Renal pelvis (tissue), 4 donors: ENCODE measurements around the gene SRGAP1. TPM values are rescaled to one million over a fixed set of nuclear protein-coding genes. Genes with fewer than 3 reads are reported as not detected.

Experiments
- DNase-seq: peaks from one replicate; pipeline ENCODE4 v3.0.0-alpha.2; 2013
- polyA plus RNA-seq, 3 donors: library from polyadenylated mRNA; unstranded; fragments of 120-200 nt; gene quantifications; one replicate each; pipeline ENCODE4 v1.2.1, GENCODE V29; 2013; ENCODE audit not compliant: insufficient read length in 3 of 3

SRGAP1 gene
- polyA plus RNA-seq, 3 donors, result 19.7 to 33.4 (median 24.3) TPM

DNA sequence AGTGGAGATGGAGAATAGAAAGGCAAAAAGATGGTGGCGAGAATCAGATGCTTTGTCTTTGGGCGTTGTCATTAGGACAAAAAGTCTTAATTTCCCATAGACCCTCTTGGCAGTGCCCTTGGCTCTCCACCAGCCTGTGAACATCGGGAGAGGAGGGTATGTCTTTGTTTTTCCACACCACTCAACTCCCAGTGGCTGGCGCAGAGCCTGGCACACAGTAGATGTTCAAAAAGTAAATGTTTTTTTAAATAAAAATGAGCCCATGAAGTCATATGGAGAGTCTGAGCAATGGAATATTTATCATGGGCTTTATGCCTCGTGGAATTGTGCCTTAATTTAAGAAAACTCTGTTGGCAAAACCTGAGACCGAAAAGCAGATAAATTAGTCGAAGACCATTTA is 90.4 kb downstream of the SRGAP1 start:
- no peak for DNase-seq

- DNase-seq, result no peak
Observed at GRCh38 chr12:63935361-63935760, 90.9 kb downstream of the SRGAP1 start.

DNA sequence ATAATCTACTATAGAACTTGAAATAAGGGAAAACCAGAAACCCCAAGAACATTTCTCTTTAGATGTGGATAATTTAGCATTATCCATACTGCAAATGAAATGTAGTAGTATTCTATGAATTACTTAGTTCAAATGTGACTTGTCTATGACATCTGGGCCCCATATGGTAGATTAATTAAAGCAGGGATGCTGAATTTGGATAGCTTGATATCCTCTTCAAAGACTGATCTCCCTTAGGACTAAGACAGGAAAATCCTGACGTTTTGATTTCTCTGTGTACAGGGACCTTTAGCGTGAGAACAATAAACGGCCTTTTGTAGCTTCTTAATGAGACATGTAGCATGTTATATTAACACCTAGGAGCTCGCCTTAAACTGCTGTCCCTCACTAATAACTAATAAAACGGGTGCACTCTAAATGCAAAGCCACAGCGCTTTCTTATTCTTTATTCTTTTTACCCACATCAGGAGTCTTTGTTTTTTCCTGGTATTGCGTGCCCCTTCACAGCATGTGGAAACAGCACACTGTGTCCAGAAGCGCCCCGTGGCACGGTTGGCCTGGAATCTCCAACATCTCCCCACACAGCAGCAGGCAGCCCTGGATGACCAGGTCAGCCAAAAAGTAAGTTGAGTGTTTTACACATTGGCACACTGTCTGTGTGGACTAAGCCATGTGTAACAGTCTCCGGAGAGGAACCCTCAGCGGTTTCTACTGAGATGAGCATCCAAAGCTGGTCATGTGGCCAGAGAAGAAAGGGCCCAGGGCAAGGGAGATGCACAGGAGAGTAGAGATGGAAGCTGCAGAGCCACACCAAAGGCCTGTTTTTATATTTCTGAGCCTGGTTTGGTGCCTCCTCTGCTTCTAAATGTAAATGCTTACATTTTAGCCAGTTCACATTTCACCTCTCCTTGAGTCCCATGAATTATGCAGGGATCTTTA is 93.1 kb downstream of the SRGAP1 start:
- DNase-seq, result no peak

- DNase-seq, result no peak
Observed at GRCh38 chr12:63940310-63941005, 96.0 kb downstream of the SRGAP1 start.

DNA sequence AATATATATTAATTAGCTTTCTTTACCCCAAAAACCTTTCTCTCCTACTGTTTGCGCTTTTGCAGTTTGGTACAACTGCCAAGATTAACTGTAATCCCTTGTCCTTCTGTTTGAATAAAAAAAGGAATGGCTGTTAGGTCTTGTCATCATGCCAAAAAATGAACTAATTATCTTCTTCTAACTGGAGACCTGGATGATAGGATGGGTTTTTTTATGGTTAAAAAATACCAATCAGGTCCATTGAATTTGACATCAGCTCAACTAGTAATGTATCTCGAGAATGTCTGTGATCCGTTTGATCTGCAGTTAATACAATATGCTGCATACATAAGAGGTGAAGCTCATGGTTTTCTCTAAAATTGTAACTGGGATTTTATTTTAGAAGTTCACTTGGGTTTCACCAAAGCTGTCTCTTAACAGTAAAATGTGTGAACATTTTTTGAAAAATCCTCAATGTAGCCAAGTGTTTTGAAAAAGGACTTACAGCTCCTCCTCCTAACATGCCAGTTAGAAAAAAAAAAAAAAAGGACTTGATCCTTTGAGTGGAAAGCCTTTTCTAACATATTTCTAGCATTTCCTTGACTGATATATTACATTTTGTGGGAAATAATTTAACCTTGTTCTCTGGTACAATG is 96.8 kb downstream of the SRGAP1 start:
- no peak for DNase-seq

- no peak for DNase-seq
Observed at GRCh38 chr12:63941879-63942278, 97.4 kb downstream of the SRGAP1 start.

GRCh38 chr12:63942464-63943241 is 98.2 kb downstream of the SRGAP1 start:
- DNase-seq, result no peak

GRCh38 chr12:63944034-63944579 is 99.6 kb downstream of the SRGAP1 start:
- DNase-seq, result no peak

GRCh38 chr12:63944586-63945228 is 100.2 kb downstream of the SRGAP1 start:
- no peak for DNase-seq

GRCh38 chr12:63945777-63946176 is 101.3 kb downstream of the SRGAP1 start:
- DNase-seq, result no peak

GRCh38 chr12:63948211-63948610 is 103.7 kb downstream of the SRGAP1 start:
- no peak for DNase-seq

- no peak for DNase-seq
Observed at GRCh38 chr12:63949902-63950301, 105.4 kb downstream of the SRGAP1 start.

DNA sequence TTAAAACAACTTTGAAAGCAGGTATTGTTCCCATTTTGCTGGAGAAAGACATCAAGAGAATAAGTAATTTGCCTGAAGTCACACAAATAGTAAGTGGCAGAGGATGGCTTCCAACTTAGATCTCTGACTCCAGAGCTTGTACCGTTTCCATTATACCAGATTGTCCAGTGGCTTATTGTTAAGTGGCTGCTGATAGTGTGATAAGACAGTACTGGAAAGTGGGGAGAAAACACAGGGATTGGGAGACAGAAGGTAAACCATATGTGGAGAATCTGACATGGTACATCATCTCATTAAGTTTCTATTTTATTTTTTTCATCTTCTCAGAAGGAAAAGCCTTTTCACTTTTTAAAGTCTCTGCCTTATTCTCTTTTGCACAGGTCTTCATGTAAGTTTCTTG is 108.5 kb downstream of the SRGAP1 start:
- no peak for DNase-seq

DNA sequence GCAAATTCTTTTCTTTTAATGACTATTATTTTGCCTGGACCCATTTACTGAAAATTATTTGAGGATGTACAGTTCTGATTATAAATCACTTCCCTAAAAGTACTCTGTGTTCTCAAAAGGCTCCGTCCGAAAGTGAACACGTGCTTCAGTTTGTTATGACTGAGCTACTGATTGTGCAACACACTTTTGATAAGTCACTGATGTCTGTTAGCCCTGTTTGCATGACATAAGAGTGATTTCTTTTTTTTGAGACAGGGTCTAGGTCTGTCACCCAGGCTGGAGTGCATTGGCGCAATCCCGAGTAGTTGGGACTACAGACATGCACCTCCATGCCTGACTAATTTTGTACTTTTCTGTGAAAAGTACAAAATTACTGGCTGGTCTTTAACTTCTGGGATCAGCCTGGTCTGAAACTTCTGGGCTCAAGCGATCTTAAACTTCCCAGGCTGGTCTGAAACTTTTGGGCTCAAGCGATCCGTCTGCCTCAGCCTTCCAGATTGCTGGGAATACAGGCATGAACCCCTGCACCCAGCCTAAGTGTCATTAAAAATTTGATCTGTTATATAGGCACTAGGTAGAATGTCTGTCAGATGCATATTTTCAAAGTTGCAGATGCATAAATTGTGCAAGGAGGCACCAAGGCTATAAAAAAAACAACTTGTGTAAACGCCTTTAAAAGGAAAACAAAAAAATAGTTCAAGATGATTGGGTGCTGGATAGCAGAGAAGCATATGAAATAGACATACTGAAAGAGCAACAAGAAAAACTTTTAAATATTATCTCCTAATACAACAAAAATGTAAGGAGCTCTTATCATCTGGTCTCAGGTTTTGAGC is 111.5 kb downstream of the SRGAP1 start:
- no peak for DNase-seq

DNA sequence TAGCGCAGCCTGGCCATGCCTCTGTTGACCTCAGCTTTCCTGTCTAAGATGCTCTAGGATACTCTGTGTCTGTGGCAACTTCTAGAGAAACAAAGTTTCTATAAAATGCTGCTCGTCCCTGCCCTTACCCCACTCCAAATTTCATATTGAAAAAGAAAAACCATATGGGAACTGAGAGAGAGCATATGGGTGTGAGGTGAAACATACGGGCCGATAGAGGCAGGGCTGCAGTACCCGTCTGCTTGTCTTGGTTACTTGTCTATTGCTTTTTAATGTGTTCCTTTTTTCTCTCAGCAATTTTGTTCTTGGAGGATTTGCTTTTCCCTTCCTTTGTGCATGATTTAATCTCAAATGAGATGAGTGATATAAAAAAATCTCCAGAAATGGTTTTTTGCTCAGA is 113.0 kb downstream of the SRGAP1 start:
- DNase-seq, result no peak

DNA sequence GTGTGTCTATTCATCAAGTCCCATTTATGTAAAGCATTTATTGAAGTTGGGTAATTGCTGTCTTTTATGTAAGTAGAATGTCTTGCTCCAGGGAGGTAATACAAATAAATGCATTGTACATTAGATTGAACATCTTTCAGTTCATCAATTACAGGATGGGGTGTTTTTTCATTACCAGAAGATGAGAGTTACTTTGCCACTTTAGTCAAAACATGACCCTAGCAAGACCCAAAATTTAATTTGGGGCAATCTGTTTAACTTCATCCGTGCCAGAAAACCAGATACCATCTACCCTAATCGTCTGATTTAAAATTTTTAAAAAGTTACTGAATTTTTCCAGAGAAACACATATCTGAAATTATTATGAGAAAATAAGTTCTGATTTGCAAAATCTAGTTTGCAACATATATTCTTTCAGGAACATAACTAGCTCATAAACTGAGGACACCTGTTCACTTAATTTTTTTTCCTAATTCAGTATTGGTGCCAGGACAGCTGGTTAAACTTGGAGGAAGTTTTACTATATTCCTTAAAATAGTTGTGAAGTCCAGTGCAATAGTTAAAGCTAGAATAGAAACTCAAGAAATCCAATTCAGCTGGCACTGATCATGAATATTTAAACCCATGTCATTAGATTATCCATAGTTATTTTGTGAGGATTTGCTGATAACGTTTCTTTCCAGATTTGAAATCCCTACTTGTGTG is 114.5 kb downstream of the SRGAP1 start:
- DNase-seq, result no peak

DNA sequence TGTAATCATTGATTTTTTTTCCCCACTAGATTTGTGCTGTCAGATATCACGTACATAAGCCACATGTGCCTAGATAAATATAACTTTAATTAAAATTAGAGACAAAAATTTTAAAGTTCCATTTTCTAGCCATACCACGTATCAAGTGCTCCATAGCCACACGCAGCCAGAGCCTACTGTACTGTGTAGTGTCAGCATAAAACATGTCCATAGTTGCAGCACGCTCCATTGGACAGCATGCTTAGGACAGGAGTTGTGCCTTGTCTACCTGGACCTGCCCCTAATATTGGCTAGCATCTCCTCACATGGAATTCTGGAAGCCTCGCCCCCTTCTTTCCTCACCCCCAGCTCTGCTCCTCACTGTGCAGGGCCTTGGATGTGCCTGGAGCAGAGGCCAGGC is 116.5 kb downstream of the SRGAP1 start:
- no peak for DNase-seq

- DNase-seq, result no peak
Observed at GRCh38 chr12:63961543-63961942, 117.0 kb downstream of the SRGAP1 start.

GRCh38 chr12:63963868-63964267 is 119.4 kb downstream of the SRGAP1 start:
- no peak for DNase-seq
